HG02870 (cell line): ENCODE data around the gene ARGLU1.

Experiments used
- ATAC-seq: cut with Tn5 transposase; IDR thresholded peaks from one replicate; pipeline ENCODE4 v1.9.1; 2021; ENCODE audit warnings: mild to moderate bottlenecking, moderate library complexity; ENCODE audit not compliant: unreplicated experiment

The ARGLU1 gene

DNA sequence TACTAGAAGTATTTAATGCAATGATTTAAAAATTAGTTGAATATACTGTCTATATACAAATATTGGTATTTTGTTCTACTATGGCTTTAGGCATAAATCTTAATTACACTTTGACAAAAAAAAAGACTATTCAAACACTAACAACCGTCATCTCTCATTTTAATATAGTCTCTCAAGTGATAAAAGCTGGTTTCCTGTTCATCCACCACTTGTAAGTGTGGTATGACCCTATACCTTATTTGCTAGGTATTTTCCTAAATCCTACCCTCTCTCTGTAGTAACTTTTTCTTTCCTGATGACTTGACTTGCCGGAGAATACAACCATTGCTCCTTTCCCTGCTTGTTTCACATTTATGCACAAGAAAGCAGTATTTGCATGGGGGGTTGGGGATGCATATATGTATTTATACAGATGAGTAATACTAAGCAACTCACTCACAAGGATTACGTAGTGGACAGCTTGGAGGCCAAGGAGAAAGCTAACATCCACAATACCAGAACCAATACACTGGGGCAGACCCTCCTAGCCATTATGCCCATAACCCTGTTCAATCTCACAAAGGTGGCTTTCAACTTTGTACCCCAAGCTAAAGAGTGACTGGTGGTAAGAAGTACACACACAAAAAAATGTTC lies 19.8 kb downstream of the ARGLU1 start:
- ATAC-seq: no peak

DNA sequence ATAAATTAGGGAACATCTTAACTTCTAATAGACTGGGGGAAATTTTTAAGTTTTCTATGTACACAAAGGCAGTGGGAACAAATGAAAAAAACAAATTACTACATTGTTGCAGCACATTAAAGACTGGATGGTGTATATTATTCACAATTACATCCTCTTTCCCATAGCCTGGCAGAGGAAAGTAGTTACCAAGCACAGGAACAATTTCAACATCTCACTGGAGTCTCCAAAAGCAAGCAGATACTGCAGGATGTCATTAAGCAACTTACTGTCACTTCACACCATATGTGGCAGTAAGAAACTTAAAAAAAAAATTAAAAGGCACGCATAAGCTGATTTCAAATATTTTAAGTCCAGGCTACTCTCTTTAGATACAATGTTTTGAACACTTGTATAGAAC lies 26.1 kb downstream of the ARGLU1 start:
- ATAC-seq: no peak

DNA sequence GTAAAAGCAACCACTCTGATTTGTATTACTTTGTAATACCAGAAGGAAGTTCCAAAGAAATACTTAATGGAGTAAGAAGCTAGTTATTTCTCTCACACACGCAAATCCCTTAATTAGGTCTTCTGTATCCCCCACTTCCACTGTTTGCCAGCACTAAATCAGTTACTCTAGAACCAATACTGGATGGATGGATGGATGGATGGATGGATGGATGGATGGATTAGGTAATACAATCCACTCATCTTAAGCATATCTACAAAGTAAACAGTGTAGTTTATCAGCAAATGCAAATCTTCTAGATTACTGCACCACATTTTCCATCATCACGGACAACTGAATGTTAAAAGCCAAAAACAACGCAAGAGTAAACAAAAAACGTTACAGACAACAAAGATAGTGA lies 27.3 kb downstream of the ARGLU1 start:
- ATAC-seq: no peak

DNA sequence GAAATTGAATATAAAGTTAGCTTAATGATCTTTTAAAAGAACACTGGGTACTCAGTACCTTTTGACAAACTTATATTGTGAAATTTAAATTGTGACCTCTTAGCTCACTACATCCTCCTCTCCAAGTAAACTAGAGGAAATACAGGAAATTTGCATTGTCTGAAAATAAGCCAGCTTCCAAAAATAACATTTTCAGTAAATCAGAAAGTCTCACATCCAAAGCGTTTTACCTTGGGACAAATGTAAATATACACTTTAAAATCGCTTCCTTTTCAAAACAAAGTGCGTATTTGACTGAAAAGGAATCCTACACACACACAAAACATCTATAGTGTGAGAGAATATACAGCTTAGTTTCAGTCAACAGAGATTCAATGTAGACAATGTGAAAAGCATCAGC lies 30.4 kb downstream of the ARGLU1 start:
- ATAC-seq: no peak

DNA sequence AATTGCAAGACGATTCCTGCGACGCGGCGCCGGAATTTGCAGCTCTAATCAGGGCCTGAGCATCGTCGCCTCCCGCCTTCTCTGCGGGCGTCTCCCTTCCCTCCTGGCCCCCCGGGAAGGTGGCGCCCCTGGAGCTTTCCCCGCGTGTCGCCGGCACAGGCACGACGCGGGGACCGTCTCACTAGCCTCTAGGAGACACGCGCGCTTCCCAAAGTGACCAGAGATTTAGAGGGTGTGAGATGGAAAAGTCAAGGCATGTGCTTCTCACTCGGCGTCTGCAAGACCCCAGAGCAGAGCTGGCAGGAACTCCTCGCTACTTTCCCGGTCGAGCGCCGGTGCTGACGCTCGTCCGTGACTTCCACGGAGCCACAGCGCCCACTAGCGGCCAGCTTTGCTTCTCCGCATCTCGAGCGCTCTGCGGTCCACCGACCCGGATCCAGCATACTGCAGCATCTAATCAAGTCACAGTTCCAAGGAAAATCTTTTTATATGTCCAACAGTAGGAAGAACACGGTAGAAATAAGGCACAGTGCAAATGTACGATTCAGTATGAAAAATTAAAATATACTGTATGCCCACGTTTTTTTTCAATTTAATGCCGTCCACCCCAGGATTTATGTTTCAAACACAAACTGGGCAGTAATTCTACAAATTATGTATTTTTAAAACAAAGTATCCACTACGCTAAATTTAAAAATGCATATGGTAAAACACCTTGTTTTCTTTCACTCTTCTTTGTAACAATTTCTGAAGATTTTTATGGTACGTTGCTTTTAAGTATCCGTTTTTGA lies 31.5 kb downstream of the ARGLU1 start:
- ATAC-seq: peak; percentile 36

DNA sequence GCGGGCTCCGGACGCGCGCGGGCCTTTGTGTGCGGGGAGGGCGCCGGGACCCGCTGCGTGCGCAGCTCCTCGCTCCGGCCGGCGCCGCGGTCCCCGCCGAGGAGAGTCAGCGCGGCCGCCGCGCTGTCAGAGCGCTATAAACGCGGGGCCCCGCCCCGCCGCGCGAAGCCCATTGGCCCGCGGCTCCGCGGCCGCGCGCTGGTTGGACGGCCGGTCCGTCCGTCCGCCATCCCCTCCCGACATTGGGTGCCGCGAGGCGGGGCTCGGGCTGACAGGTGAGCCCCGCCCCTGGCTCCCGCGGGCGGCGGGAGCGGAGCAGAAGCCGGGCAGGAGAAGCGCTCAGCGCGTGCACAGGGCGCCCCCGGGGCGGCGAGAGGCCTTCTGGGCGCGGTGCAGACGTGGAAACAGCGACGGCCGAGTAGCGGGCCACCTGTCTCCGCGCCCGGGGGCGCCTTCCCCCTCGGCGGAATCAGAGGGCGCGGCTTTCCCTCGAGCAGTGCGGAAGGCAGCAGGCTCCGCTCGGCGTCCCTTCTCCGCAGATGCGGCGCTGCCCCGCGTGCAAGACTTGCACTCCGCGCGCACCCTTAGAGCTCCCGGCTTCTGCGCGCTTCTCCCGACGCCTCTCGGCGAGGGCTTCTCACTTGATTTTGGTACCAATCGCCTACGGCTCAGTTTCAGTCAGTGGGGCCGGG lies 32.2 kb downstream of the ARGLU1 start, which contains the start of gene EFNB2:
Gene EFNB2, minus strand, starts transcription at position 111 of the 692 bp plus-strand sequence. CDS start 698 bp downstream, outside the sequence.
- ATAC-seq: peak; percentile 91

DNA sequence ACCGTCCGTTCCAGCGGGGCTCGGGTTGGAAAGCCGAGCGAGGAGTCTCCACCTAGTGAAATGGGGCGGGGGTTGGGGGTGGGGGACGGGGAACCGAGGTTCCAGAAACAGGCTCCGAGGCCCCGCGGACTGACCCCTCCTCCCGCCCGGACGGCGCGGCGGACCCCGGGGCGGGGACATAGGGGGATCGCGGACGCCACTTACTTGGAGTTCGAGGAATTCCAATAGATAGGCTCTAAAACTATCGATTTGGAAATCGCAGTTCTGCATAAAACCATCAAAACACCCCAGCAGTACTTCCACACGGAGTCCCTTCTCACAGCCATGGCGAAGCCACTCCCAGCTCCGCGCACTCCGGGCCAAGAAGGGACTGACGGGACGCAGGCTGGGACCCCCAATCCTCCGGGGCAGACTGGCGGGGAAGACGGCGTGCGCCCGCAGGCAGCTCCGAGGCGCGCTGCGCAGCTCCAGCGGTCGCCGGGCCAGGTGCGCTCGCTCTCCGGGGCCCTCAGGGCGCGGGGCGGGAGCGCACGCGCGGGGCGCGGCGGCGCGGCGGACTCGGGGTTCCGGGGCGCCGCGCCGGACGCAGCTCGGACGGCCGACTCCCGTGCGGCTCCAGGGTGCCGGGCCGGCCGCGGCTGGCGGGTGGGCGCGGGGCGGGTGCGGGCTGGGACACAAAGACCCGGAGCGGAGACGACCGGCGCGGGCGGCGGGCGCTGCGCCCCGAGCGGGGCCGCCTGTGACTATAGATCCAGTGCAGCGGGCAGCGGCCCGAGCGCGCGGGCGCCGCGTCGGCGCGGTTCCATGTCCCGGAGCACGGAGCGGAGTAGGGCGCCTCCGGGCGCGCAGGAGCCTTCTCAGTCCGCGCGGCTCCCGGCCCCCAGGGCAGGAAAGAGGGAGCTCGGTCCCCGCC lies 33.0 kb downstream of the ARGLU1 start:
- peak; percentile 27 for ATAC-seq

DNA sequence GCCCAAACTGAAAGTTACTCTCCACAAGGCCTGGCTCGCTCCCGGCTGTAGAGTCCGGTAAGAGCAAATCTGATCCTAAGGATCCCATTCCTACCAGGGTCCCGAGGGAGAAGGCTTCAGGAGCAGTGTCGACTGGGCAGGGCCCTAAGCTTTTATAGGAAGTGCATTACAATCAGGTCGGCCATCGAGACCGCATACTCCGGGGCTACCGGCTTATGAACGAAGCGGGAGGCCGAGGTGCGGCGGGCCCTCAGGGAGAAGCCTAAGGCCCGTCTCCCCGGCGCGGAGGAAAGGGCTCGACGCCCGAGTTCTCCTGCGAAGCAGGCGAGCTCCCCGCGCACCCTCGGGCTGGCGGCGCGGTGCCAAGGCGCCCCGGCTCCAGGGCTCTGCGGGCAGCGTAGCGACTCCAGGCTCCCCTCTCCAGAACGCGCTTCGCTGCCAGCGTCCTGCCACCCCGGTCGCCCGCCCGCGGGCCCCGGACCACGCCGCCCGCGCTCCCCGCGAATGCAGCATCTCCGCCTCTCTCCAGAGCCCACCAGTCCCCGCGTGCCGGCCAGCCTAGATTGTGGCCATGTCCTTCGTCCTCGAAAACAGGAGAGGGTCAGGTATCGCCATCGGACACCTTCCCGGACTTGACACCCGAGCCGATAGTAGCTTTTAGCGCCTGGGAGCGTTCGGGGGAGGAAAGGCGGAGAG lies 33.8 kb downstream of the ARGLU1 start:
- ATAC-seq: no peak

DNA sequence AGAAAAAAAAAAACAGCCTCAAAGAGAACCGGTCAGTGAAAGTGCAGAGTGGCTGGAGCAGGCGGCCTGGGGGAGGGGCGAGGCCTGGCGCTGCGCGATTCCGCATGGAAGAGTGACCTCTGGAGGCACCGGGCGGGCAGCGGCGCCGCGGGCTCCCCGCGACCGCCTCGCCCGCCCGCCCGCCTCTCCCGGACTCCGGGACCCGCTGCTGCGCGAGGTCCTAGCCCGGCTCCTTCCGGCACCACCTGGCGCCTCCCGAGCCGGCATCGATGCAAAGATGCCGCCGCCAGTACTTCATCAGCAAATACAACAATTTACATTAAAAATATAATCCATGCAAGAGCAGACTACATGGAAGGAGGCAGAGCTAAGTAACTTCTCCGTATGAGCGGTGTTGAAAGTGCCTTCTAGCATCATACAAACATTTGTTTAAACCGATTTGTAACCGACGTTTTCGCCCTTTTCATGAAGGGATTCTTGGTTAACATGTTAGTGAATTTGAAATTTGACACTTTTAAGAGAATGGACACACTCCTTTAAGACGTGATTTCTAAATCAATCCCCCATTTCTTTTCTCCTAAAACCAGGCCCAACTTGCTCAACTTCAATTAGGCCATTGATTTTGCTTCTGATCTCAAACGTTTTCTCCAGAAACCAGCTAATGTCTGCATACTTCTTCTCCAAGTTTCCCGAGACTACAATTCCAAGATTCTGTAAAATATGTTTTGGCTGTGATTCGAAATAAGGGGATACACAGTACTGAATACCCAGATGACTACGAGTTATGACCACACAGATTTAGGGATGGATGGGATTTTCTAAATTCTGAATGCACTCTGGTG lies 34.6 kb downstream of the ARGLU1 start:
- ATAC-seq: no peak

DNA sequence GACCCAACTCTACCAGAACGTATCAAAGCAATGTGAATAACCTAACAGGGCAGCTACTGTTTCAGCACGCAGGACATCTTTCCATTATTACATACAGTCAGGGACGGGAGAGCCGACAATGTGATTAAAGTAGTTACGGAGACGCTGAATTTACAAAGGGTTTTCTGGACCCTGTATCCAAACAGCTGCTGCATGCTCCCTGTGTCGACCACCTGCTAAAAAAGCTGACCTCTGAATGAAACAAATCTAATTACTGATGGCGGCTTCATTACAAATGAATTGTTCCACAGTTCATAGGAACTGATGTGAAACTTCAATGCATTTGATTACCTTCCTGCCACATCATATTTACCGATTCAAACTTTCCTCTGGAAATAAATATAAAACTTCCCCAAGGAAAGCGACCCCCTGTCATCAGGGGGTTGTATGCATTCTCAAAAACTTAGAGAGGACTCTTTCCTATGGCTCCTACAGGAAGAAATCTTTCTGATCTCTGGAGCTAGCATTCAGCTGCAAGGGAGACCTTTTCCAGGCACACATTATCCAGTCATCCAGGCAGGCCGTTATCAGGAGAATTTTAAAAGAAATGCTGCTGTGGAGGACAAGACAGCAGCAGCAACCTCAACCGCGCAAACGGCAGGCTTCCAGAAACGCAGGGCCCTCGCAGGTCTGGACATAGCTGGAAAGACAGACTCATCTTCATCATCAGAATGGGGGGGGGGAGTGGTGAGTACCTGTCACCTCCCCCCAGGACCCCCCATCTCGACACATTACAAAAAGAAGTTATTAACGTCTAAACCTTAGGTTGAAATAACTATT lies 35.6 kb downstream of the ARGLU1 start:
- ATAC-seq: no peak

DNA sequence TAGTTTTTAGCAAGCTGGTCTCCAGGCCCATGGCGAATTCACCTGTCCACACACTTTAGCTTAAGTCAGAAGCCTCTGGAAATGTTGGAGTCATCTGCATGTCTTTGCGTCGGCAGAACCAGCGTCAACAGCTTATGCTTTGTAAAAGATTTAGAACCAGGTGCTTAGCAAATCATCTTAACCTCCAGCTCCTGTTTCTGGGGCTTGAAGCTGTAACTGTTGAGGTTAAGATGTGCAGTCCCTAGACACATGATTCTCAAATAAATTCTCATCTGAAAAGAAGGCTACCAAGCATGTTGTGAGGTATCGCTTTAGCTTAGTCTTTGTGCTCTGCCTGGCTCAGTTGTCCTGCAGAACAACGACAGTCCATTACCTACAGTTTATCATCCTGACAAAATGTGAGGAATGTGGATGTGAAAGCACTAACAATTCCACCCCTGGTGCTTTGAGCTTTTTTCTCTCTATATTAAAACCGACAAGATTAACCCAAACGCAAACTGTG lies 36.9 kb downstream of the ARGLU1 start:
- no peak for ATAC-seq

DNA sequence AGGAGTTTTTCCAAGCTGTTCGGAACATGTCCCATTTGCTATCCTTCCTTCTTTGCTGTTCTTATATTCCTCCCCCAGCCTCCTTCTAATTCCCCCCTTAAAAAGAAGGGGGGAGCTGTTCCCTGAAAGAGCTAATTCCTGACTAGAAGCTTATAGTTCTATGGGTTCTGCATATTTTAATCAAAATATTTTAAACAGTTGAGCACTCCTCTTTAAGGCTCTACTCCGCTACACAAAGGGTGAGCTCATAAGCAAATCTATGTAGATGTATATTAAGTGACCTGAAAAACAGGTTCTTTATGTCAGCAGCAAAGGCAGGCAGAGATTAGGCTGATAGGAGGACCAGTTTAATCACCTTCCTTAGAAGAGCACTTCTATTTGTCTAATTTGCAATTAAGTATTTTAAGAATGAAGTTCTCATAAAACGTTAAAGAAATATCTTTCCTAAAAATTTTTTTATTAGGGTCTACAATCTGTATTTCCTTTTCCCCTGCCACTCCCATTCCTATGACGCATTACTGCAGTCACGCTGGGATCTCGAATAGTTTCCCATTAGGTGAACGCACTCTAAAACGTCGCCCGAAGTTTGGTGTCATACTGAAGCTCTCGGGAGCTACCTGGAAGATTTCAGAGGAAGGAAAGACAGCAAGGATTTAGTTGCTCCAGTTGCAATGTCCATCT lies 37.6 kb downstream of the ARGLU1 start:
- ATAC-seq: no peak

DNA sequence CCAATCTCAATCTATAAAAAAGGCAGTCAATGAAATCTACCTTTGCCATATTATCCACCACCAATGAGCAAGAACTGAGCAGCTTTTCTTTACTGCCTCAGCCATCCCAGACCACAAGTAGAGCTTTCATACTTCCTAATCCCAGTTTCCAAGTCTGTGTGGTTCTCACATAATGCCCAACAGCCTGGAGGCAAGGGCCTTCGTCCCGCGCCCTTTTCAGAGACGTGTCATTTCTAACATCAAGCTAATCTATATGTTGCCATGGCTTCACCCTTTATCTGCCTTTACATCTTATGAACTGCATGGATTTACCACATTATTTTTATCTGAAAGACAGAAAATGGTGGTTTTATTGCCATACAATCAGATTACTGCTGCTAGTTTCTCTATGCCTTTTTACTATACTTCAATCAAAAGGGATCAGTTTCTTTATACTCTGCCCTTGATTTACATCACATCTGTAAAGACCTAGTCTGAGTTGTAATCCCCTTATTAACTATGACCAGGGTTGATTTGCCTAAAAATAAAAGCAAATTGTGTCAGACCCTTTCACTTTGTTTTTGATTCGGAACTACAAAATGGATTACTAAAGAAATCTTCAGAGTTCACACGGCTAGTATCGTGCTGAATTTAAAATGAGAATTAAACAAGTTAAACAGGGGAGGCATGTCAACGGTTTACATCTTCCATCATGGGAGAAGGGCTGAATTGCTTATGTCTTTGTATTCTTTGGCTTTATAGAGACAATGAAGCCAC lies 38.3 kb downstream of the ARGLU1 start:
- no peak for ATAC-seq

DNA sequence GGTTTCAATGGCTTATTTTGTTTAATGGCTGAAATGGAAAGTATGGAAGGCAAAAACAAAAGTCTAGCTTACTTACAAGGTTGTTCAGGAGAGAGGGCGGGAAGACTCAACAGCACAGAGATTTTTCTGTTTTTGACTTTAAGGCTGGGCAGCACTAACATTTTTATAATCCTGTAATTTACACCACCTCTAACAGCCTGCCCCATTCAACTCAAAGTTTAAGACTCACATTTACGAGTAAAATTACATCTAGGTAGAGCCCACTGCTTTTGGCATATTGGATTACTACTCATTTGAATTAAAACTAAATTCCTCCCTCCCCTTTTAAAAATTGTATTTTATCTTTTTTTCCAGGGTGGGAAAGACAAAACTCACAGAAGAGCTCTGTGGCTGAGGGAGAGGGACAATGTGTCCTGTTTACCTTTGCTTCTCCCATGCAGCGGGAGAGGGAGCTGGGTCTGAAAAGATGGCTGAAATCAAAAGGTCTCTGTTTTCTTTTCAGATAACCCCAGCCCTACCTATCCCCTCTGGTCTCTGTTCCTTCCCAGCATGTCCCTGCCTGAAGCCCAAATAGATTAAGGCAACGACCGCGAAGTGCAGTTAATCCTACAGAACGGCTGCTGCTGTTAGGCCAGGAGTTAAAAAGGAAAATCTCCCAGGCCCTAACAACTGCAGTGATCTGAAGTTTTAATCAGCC lies 39.1 kb downstream of the ARGLU1 start:
- no peak for ATAC-seq

DNA sequence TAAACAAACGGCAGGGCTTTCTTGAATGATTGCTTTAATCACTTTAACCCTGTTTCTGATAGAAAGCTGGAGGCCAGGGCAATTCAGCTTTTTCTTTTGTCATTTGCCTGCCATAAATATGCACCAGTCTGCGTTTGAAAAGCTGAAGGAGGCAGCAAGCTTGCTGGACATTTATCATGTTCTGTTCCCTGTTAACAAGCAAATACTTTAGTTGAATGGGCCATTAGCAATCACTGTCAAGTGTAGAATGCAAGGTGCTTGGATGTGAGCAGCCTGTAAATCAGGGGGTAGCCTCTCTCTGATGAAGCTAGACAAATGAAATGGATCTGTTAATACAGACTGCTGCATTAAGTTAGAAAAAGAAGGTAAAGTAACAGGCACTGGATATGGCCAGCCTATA lies 40.1 kb downstream of the ARGLU1 start:
- ATAC-seq: no peak

DNA sequence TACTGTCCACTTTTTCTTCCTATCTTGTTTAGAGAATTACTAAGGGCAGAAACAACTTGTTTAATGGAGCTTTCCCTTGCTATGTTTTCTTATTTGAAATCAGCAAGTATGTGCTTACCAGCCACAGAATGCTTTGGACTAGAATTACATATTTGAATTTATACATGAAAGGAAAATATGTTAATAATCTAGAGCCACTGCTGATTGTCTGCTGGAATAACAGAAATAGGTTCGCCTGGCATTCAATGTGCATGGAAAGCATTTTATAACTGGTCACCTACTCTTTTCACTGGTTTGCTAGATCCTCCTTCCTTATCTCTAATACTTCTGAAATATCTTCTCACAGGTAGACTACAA lies 40.5 kb downstream of the ARGLU1 start:
- no peak for ATAC-seq
